T follicular helper cell (primary cell): ENCODE results near the gene CSNK1G2.

Source experiments
- DNase-seq: peaks from one replicate; pipeline ENCODE4 v3.0.0-alpha.2; 2020; ENCODE audit warnings: low read depth

Gene CSNK1G2

GRCh38 chr19:1944088-1944915 is 3.3 kb downstream of the CSNK1G2 start:
- DNase-seq = no peak

GRCh38 chr19:1944916-1945561 is 4.1 kb downstream of the CSNK1G2 start:
- no peak for DNase-seq

GRCh38 chr19:1945899-1946298 is 4.9 kb downstream of the CSNK1G2 start:
- peak; percentile 27 for DNase-seq

GRCh38 chr19:1947651-1948209 is 6.8 kb downstream of the CSNK1G2 start:
- DNase-seq = no peak

GRCh38 chr19:1949304-1950101 is 8.5 kb downstream of the CSNK1G2 start:
- no peak for DNase-seq

GRCh38 chr19:1950640-1951039 is 9.7 kb downstream of the CSNK1G2 start:
- no peak for DNase-seq

- no peak for DNase-seq
Observed at GRCh38 chr19:1952635-1953034, 11.7 kb downstream of the CSNK1G2 start.

- DNase-seq = no peak
Observed at GRCh38 chr19:1953037-1953436, 12.1 kb downstream of the CSNK1G2 start.

GRCh38 chr19:1953441-1954094 is 12.6 kb downstream of the CSNK1G2 start:
- no peak for DNase-seq

- no peak for DNase-seq
Observed at GRCh38 chr19:1954532-1954933, 13.6 kb downstream of the CSNK1G2 start.

GRCh38 chr19:1955171-1956121 is 14.5 kb downstream of the CSNK1G2 start:
- no peak for DNase-seq

GRCh38 chr19:1956122-1956494 is 15.1 kb downstream of the CSNK1G2 start:
- DNase-seq = no peak

- DNase-seq = no peak
Observed at GRCh38 chr19:1956868-1957492, 16.0 kb downstream of the CSNK1G2 start.

GRCh38 chr19:1957562-1958248 is 16.7 kb downstream of the CSNK1G2 start:
- no peak for DNase-seq

GRCh38 chr19:1959928-1960589 is 19.1 kb downstream of the CSNK1G2 start:
- no peak for DNase-seq

- DNase-seq = no peak
Observed at GRCh38 chr19:1961000-1961883, 20.3 kb downstream of the CSNK1G2 start.

- DNase-seq = no peak
Observed at GRCh38 chr19:1962674-1963073, 21.7 kb downstream of the CSNK1G2 start.

GRCh38 chr19:1967087-1967608 is 26.2 kb downstream of the CSNK1G2 start:
- no peak for DNase-seq
